ENCODE data around the gene AP1M1.

GRCh38 chr19:16208847-16209665, 11.3 kb downstream of the AP1M1 start:
- TF ChIP-seq E2F1 (CRISPR knock-in tag; IDR thresholded peaks at IDR 0.05) (no peak), TEAD1 (CRISPR knock-in tag; IDR thresholded peaks at IDR 0.05) (no peak), CREM (CRISPR knock-in tag; IDR thresholded peaks at IDR 0.05) (no peak)
- TF ChIP-seq, protein P1, sequence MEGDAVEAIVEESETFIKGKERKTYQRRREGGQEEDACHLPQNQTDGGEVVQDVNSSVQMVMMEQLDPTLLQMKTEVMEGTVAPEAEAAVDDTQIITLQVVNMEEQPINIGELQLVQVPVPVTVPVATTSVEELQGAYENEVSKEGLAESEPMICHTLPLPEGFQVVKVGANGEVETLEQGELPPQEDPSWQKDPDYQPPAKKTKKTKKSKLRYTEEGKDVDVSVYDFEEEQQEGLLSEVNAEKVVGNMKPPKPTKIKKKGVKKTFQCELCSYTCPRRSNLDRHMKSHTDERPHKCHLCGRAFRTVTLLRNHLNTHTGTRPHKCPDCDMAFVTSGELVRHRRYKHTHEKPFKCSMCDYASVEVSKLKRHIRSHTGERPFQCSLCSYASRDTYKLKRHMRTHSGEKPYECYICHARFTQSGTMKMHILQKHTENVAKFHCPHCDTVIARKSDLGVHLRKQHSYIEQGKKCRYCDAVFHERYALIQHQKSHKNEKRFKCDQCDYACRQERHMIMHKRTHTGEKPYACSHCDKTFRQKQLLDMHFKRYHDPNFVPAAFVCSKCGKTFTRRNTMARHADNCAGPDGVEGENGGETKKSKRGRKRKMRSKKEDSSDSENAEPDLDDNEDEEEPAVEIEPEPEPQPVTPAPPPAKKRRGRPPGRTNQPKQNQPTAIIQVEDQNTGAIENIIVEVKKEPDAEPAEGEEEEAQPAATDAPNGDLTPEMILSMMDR (IDR thresholded peaks at IDR 0.05), result no peak
